SK-MEL-5 (cell line): ENCODE results near the gene DDX24. TPM values are rescaled to one million over a fixed set of nuclear protein-coding genes. Genes with fewer than 3 reads are reported as not detected.

ENCODE experiments used
- DNase-seq: peaks from one replicate; pipeline ENCODE4 v3.0.0-alpha.2; 2016; ENCODE audit warnings: low read depth, low spot score
- in situ Hi-C: cut with HindIII; loops from 2 replicates; pipeline ENCODE4 v1.10.0; 2016; ENCODE audit warnings: low sequenced_read_pairs, high pct_unique_total_duplicates, low pct_unique_long_range_greater_than_20kb
- total RNA-seq: library from RNA; depleted of rRNA; stranded (reverse); fragments of >200 nt; shearing (Covaris generic); gene quantifications from 2 replicates; pipeline ENCODE4 v1.2.3, GENCODE V29; 2014

The DDX24 gene
- total RNA-seq, 1 experiment from 2014 or later, result 237 TPM

DNA sequence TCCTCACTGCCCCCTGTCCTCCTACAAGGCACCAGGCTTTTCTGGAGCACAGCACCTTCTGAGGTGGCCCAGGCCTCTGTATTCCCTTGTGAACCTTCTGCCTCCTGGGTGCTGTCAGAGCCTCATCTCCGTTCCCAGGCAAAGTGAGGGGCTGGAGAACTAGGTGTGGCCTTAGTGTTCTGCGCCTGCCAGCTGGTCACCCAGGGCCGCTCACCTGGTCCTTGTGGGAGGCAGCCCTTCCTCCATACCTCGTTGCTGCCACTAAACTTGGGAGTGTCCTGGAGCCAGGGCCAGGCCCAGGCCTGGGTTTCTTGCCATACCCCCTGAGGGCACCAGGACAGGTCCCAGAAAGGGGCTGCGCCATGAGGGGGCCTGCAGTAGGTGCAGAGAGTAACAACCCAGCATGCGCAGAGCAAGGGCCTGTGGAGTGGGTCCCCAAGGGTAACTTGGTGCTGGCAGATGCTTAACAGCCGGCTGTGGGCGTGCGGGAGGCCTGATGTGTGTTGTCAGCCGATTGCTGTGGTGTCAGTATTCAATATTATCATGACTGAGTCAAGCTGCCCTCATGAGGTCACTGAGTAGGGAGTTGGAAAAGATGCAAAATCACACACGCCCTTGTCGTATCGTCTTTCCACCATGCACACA lies 37.8 kb downstream of the DDX24 start:
- in situ Hi-C loops, result loop anchor here (25.0 kb wide), 1 partner anchor 144 kb away; no protein-coding TSS in a partner anchor
- no peak for DNase-seq

DNA sequence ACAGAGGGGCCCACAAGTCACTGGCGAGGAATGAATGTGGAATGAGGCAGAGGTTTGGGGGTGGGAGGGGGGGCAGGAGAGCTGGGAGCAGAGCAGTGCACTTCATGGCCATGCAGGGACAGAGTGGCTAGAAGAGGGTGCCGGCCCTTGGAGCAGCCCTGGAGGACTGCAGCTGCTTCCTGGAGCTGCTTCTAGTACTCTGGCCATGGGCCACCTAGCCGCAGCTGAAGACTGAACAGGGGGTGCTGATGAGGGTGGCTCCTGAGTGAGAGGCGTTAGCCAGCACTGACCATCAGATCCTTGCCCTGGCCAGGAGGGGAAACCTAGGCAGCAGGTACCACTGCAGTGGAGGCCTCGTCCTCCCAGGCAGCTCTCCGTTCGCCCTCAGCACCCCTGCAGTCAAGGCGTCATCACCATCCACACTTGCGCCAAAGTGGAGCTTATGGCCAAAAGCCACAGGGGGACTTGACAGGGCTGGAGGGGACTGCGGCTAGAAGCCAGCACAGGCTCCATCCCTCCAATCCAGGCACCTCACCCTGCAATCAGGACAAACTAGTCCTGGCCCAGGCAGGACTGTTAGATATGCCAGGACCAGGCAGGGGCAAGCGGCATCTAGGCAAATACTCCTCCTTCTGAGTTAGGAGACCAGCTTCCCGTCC lies 38.4 kb downstream of the DDX24 start:
- no peak for DNase-seq
- in situ Hi-C loops, result loop anchor here (25.0 kb wide), 1 partner anchor 145 kb away; no protein-coding TSS in a partner anchor

DNA sequence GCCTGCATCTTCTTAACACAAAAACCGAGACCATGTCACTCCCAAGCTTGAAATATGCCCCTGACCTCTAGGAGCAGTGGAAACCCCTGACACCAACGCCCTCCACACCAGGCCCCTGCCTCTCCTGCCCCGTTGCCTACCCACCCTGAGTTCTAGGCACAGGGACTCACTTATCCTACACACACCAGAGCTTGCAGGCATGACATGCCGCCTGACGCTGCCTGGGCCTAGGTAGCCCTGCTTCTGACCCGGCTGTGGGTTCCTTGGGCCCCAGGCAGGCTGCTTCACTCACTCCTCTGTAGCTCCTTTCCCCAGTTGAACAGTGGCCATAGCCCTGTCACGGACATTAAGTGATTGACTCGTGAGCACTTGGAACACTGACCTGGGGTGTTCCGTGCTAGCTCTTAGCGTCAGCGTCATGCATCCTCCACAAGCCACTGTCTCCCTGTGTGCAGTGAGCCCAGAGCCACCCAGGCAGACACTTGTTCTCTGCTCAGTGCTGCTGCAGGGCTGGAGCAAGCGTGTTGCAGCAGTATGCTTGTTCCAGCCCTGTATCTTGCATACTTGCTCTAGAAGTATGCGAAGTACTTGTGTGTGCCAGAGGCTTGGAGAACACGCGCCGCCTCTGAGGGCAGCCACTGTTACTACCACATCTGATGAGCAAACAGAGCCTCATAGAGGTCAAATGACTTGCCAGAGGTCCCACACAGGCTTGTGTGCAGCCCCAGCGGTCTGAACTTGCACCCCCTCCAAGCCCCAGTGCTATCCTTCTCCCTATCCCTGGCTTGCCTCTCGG lies 39.3 kb downstream of the DDX24 start:
- in situ Hi-C loops, result loop anchor here (25.0 kb wide), 1 partner anchor 146 kb away; no protein-coding TSS in a partner anchor

DNA sequence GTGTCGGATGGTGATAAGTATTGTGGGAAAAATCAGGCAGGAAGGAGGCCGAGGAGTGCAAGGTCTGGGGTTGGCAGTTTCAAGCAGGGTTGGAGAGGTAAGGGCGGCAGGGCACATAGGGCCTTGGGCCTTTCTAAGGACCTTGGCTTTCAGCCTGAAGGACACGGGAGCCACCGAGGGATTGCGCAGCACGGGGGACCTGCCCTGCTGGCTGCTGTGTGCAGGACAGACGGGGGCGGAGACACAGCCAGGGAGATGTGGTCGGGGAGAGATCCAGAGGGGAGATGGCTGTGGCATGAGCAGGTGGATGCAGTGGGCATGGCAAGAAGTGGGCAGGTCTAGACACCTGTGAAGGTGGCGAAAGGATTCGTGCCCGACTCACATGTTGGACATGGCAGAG lies 40.2 kb downstream of the DDX24 start:
- DNase-seq, result no peak
- in situ Hi-C loops, result loop anchor here (25.0 kb wide), 1 partner anchor 147 kb away; no protein-coding TSS in a partner anchor

More for the DNA sequence above, 39.3 kb downstream of the DDX24 start:
- DNase-seq, result no peak

DNA sequence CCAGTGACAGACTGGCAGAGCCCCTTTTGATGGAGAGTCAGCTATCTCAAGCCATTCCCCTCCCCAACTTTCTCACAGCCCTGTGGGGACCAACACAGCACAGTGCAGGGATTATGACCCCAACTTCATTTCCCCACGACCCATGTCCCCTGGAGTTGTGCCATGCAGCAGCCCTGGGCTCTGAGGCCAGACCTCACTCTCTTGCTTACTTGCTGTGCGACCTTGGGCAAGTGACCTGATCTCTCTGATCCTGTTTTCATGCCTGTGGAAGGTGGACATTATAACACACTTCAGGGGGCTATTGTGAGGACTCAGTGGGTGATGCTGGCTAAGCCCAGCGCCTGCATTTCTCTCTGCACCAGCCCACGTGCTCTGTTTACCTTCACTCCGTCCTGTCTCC lies 40.8 kb downstream of the DDX24 start:
- in situ Hi-C loops, result loop anchor here (25.0 kb wide), 1 partner anchor 147 kb away; no protein-coding TSS in a partner anchor
- no peak for DNase-seq

DNA sequence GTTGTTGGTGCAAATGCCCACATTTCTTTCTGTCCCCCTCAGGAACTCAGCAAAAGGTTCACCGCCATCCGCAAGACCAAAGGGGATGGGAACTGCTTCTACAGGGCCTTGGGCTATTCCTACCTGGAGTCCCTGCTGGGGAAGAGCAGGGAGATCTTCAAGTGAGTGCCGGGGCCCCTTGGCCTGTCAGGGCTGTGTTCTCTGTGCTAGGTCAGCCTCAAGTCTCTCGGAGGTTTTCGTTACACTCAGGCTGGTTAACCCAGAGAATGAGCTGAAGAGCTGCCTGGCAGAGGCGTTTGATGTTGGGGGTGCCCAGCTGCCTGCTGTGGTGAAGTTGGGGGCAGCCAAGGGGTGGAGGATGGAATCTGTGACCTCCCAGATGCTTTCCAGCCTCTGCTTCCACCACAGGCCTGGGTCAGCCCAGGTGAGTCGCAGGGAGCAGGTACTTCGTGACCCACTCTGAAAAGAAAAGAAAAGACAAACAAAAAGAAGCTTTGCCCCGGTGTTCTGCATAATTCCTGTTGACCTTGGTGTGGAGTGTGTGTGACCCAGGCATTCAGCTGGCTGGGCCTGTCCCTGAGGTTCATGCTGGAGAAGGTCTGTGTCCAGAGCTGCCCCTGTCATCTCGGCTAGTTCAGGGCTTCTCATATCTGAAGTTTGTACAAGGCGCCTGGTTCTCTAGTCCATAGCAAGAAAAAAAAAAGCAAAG lies 41.9 kb downstream of the DDX24 start:
- in situ Hi-C loops, result loop anchor here (25.0 kb wide), 1 partner anchor 148 kb away; no protein-coding TSS in a partner anchor
- DNase-seq, result no peak

DNA sequence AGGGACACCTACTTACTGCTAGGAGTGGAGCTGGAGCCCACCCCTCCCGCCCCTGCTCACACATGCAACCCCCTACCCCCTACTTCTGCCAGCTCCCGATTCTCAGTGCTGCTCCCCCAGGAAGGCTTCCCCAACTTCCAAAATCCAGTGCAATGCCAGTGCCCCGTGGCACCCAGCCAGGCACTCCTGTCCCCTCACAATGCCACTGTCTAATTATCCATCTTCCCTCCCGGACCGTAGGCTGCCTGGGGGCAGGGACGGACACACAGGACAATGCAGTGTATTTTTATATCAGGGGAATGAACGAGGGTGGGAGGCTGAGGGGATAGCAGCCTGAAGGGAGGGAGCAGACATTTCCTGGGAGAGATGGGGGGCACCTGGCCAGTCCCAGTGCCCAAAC lies 42.5 kb downstream of the DDX24 start:
- in situ Hi-C loops, result loop anchor here (25.0 kb wide), 1 partner anchor 149 kb away; no protein-coding TSS in a partner anchor
- no peak for DNase-seq

DNA sequence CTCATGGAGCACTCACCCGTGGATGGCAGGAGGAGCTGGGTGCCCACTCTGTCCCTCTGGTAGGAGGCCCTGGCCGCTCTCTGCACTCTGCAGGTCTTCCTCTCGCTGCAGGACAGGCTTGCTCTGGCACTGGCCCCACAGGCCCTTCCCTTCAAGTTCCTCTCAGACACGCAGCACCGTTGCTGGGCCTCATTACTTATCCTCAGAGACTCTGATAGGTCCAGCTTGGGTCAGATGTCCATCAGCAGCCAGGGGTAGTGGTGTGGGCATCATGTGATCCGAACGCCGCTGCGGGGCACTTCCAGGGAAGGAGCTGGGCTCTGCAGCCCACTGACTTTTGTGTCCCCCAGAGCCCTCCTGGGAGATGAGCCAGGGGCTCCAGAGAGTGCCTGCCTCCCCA lies 43.0 kb downstream of the DDX24 start:
- no peak for DNase-seq
- in situ Hi-C loops, result loop anchor here (25.0 kb wide), 1 partner anchor 149 kb away; no protein-coding TSS in a partner anchor

DNA sequence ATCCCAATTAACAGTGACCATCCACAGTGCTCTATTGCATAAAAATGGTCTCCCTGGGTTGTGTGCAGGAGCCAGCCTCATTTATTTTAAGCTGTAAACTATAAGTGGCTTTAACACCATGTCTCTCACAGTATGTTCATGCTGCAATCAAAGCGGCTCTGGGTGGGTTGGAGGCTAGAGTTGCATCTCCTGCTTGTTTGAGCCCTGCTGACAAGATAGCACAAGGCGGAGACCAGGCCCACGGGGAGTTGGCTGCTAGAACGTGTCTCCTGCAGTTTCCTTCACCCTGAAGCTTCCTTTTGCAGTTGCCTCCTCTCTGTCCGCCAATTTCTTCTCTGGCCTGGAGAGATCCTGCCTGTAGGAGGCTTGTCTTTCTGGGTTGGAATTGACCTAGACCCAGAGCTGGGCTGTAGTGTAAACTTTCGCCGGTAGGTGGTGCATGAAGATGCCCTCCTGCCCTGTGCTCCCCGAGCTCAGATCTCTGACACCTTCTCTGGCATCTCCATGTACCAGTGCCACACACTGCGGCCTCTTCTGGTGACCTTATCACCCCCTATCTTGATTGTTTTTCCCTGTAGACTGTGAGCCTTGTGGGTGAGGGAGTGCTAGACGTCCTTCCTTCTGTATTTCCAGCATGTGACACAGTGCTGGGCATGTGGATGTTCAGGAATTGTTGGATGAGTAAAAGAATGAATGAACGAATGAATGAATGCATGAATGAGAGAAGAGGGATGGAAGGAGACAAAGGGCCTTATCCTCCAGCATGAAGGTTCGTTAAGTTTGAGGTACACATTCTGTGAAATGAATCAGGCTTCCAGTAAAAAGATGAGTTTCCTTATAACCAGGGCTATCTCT lies 44.5 kb downstream of the DDX24 start:
- in situ Hi-C loops, result loop anchor here (25.0 kb wide), 1 partner anchor 151 kb away; no protein-coding TSS in a partner anchor
- DNase-seq, result peak; percentile 90

DNA sequence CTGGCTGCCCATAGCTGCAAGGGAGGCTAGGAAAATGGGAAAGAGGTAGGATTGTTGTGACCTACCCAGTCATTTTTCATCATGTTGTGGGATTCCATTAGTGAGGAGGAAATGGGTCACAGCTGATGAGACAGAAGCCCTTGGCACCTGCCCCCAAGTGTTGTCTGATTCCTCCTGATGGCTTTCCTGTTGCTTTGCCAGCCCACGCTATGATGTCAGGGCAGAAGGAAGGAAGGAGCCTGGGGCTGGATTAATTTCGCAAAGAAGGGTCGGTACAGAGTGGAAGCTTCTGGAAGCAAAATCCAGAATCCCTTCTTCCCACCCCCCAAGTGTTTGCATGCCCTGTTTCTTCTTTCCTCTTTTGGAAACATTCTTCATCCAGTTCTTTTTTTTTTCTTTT lies 46.1 kb downstream of the DDX24 start:
- in situ Hi-C loops, result loop anchor here (25.0 kb wide), 1 partner anchor 152 kb away; no protein-coding TSS in a partner anchor
- DNase-seq, result no peak

DNA sequence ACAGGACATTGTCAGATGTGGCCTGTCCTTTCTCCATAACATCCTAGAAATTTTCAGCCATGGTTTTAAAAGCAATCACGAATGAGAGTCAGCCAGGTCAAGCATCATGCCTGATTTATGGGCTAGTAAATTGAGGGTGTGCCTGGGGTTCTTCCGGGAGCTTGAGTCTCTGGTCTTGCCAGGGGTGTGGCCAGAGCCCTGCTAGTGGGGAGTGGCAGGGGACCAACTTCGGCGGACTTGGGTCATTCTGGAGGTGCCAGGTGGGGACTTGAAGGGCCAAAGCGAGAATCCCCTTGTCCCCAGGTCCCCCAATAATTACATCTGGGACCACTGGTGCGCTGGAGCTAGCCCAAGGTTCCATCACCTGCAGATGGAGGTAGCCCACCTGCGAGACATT lies 49.1 kb downstream of the DDX24 start:
- in situ Hi-C loops, result loop anchor here (25.0 kb wide), 1 partner anchor 155 kb away; no protein-coding TSS in a partner anchor
- DNase-seq, result no peak

DNA sequence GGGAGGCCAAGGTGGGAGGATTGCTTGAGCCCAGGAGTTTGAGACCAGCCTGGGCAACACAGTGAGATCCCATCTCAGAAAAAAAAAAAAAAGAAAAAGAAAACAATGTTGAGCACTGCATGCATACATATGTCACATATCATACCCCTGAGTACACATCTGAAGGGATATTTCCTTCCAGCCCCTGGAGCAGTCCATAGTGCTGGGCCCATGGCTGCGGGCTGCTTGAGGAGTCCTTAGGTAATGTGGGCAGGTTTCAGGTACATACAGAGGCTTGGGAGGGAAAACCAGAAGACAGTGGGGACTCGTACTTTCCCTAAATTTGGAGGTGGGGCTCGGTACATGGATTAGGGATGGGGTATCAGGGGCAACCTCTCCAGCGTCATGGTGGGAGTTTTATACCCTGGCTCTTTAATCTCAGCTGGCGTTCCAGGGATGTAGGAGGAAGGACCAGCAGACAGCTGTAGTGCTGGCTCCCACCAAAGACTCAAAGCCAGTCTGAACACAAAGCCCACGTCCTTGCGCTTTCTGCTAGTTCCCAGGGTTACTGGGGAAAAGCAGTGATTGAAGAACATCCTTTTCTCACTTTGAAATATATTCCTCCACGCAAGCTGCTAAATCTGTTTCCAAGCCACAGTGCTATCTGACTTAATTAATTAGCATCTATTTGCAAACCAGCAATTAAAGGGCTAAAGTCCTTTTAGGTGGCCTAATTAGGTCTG lies 49.7 kb downstream of the DDX24 start:
- in situ Hi-C loops, result loop anchor here (25.0 kb wide), 1 partner anchor 156 kb away; no protein-coding TSS in a partner anchor
- no peak for DNase-seq

DNA sequence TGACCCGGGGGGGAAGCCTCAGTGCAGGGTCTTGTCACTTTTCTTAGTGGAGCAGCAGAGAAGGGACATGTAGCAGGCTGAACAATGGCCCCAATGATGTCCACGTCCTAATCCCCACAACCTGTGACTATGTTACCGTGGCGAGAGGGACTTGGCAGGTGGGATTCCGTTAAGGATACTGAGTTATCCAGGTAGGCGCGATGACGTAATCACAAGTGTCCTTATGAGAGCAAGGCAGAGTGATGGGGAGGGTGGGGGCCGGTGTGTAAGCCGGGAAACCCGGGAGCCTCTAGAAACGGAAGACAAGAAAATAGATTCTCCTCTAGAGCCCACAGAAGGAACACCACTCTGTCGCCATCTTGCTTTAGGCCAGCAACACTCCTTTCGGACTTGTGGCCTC lies 50.4 kb downstream of the DDX24 start:
- in situ Hi-C loops, result loop anchor here (25.0 kb wide), 1 partner anchor 157 kb away; no protein-coding TSS in a partner anchor
- no peak for DNase-seq

DNA sequence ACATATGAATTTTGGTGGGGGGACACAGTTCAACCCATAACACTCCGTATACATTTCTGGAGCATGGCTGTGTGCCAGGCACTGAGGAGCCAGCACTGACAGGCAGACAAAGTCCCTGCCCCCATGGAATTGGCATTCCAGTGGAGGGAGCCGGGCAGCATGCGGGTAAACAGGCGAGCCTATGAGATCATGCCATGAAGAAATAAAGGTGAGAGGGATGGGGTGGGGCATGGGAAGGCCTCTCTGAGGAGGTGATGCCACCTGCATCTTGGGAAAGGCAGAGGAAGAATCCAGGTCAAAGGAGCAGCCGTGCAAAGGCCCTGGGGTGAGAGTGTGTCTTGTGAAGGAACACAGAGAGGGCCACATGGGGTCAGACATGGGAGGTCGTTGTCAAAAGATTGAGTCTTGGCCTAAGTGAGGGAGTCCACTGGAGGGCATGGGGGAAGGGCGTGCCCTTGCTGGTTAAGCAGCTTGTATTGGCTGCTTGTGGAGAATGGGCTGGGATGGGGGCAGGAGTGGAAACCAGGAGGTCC lies 51.3 kb downstream of the DDX24 start:
- in situ Hi-C loops, result loop anchor here (25.0 kb wide), 1 partner anchor 158 kb away; no protein-coding TSS in a partner anchor
- no peak for DNase-seq

DNA sequence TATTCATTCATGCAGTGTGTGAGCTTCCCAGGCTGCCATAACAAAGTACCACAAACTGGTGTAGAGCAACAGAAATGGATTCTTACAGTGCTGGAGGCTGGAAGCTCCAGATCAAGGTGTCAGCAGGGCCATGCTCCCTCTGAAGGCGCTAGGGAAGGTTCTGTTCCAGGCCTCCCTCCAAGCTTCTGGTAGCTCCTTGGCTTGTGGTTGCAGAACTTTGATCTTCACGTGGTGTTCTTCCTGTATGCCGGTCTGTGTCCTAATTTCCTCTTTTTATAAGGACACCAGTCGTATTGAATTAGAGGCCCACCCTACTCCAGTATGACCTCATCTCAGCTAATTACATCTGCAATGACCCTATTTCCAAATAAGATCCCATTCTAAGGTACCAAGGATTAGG lies 51.7 kb downstream of the DDX24 start:
- in situ Hi-C loops, result loop anchor here (25.0 kb wide), 1 partner anchor 158 kb away; no protein-coding TSS in a partner anchor
- DNase-seq, result no peak
